Trophoblast cell (in vitro differentiated cells and primary cell): ENCODE results near the gene MGAT5.

Experiments
- DNase-seq, 2 donors: peaks; one replicate each; pipeline ENCODE4 v3.0.0-alpha.2; 2016
- H2AFZ ChIP-seq: 2 replicates; pipeline ENCODE4 v1.6.1; 2013; ENCODE audit warnings: low read length, moderate library complexity, mild to moderate bottlenecking; ENCODE audit not compliant: insufficient read depth, poor library complexity
- H2AK5ac ChIP-seq: 2 replicates; pipeline ENCODE4 v1.6.1; 2013; ENCODE audit warnings: mild to moderate bottlenecking, low read length
- H2BK120ac ChIP-seq: 2 replicates; pipeline ENCODE4 v1.6.1; 2013; ENCODE audit warnings: low read length, mild to moderate bottlenecking, moderate library complexity; ENCODE audit not compliant: insufficient read depth, poor library complexity
- H2BK12ac ChIP-seq: 2 replicates; pipeline ENCODE4 v1.6.1; 2013; ENCODE audit warnings: mild to moderate bottlenecking, low read length, moderate library complexity
- H2BK5ac ChIP-seq: 2 replicates; pipeline ENCODE4 v1.6.1; 2013; ENCODE audit warnings: low read length, low read depth, moderate library complexity, mild to moderate bottlenecking; ENCODE audit not compliant: poor library complexity
- H3K14ac ChIP-seq: 2 replicates; pipeline ENCODE4 v1.6.1; 2013; ENCODE audit warnings: mild to moderate bottlenecking, low read length
- H3K18ac ChIP-seq: 2 replicates; pipeline ENCODE4 v1.6.1; 2013; ENCODE audit warnings: mild to moderate bottlenecking, low read length
- H3K23ac ChIP-seq: 2 replicates; pipeline ENCODE4 v1.6.1; 2013; ENCODE audit warnings: low read length
- H3K27ac ChIP-seq: 2 replicates; pipeline ENCODE4 v1.5.1; 2013; ENCODE audit warnings: low read depth, mild to moderate bottlenecking, inconsistent platforms, low read length, moderate library complexity
- H3K27me3 ChIP-seq: 2 replicates; pipeline ENCODE4 v1.6.1; 2013; ENCODE audit warnings: inconsistent platforms, mild to moderate bottlenecking, low read length, moderate library complexity; ENCODE audit not compliant: insufficient read depth
- H3K36me3 ChIP-seq, 2 experiments: 1 replicate in 1 of 2; 2 replicates in 1 of 2; pipeline ENCODE4 v1.6.1; 2013; ENCODE audit warnings: low read length in 2 of 2, mild to moderate bottlenecking in 2 of 2, moderate library complexity in 1 of 2; ENCODE audit not compliant: insufficient read depth in 2 of 2, control insufficient read depth in 1 of 2
- H3K4ac ChIP-seq: 2 replicates; pipeline ENCODE4 v1.6.1; 2013; ENCODE audit warnings: low read depth, mild to moderate bottlenecking, low read length, moderate library complexity
- H3K4me1 ChIP-seq, 2 experiments: 1 replicate in 1 of 2; 2 replicates in 1 of 2; pipeline ENCODE4 v1.6.1; 2013; ENCODE audit warnings: low read length in 2 of 2, mild to moderate bottlenecking in 2 of 2, moderate library complexity in 1 of 2; ENCODE audit not compliant: insufficient read depth in 2 of 2, control insufficient read depth in 1 of 2
- H3K4me2 ChIP-seq: 2 replicates; pipeline ENCODE4 v1.6.1; 2013; ENCODE audit warnings: inconsistent platforms, mild to moderate bottlenecking, low read length, moderate library complexity
- H3K4me3 ChIP-seq: 2 replicates; pipeline ENCODE4 v1.5.1; 2013; ENCODE audit warnings: mild to moderate bottlenecking, low read depth, low read length, inconsistent platforms
- H3K79me1 ChIP-seq: one replicate; pipeline ENCODE4 v1.6.1; 2013; ENCODE audit warnings: low read length
- H3K79me2 ChIP-seq: 2 replicates; pipeline ENCODE4 v1.6.1; 2013; ENCODE audit warnings: low read length, mild to moderate bottlenecking; ENCODE audit not compliant: control insufficient read depth, insufficient read depth, poor library complexity
- H3K9ac ChIP-seq: 2 replicates; pipeline ENCODE4 v1.6.1; 2013; ENCODE audit warnings: mild to moderate bottlenecking, low read length
- H3K9me3 ChIP-seq: 2 replicates; pipeline ENCODE4 v1.6.1; 2013; ENCODE audit warnings: low read depth, mild to moderate bottlenecking, control low read depth, inconsistent platforms, low read length; ENCODE audit not compliant: insufficient read depth
- H4K12ac ChIP-seq: 2 replicates; pipeline ENCODE4 v1.6.1; 2013; ENCODE audit warnings: low read depth, mild to moderate bottlenecking, low read length, moderate library complexity
- H4K8ac ChIP-seq: 2 replicates; pipeline ENCODE4 v1.6.1; 2013; ENCODE audit warnings: low read depth, mild to moderate bottlenecking, low read length, moderate library complexity
- H4K91ac ChIP-seq: one replicate; pipeline ENCODE4 v1.6.1; 2013; ENCODE audit warnings: low read depth, mild to moderate bottlenecking, low read length, moderate library complexity
- WGBS: extraction: QIAGEN DNeasy Blood & Tissue Kit; methylation state at CpG from one replicate; pipeline ENCODE4 v1.1.7; 2013; ENCODE audit warnings: missing lambda C conversion rate; ENCODE audit not compliant: insufficient read length, insufficient coverage; ENCODE audit errors: extremely low coverage; 5-methylcytosine and 5-hydroxymethylcytosine counted together

The MGAT5 gene

DNA sequence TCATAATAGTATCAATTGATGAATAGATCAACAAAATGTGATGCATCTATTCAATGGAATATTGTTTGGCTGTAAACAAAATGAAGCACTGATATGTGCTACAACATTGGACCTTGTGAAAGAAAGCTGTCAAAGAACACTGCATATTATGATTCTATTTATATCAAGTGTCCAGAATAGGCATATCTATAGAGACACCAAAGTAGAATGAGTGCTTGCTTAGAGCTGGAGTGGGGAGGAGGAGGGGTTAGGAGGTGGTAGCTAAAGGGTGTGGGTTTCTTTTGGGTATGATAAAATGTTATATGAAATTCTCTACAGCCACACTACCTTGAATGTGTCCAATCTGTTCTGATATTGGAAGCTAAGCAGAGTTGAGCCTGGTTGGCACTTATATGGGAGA lies 23.0 kb upstream of the MGAT5 start:
- Histone ChIP-seq H3K4ac (no peak overlapping the region), H3K27ac (no peak overlapping the region), H2AFZ (no peak overlapping the region), H3K79me2 (no peaks in the 10 kb centered on the region), H2BK12ac (no peak overlapping the region), H3K9me3 (peaks cover 3% of the 10 kb centered on the region), H3K9ac (no peak overlapping the region), H2BK5ac (no peak overlapping the region), H3K4me1 (peaks cover 2 to 5% of the 10 kb centered on the region in 2 experiments), H3K27me3 (no peaks in the 10 kb centered on the region), H3K18ac (no peak overlapping the region), H3K4me3 (no peak overlapping the region), H3K79me1 (no peaks in the 10 kb centered on the region), H2AK5ac (no peak overlapping the region), H3K36me3 (no peaks in the 10 kb centered on the region), H4K8ac (no peak overlapping the region), H4K12ac (no peak overlapping the region), H3K23ac (no peak overlapping the region), H3K4me2 (no peak overlapping the region), H4K91ac (no peak overlapping the region), H3K14ac (no peak overlapping the region), H2BK120ac (no peak overlapping the region)
- DNase-seq, result no peak

GRCh38 chr2:134231301-134231964 lies 22.4 kb upstream of the MGAT5 start:
- no peak overlapping the region for H3K23ac ChIP-seq
- no peak overlapping the region for H3K18ac ChIP-seq
- H4K91ac ChIP-seq, result no peak overlapping the region
- no peak overlapping the region for H2AFZ ChIP-seq
- H3K27me3 ChIP-seq, result no peaks in the 10 kb centered on the region
- no peak overlapping the region for H3K4ac ChIP-seq
- no peak overlapping the region for H2BK120ac ChIP-seq
- no peak overlapping the region for H4K8ac ChIP-seq
- H3K9me3 ChIP-seq, result peaks cover 3% of the 10 kb centered on the region
- no peak overlapping the region for H2BK12ac ChIP-seq
- H3K9ac ChIP-seq, result no peak overlapping the region
- no peaks in the 10 kb centered on the region for H3K79me2 ChIP-seq
- no peak overlapping the region for H4K12ac ChIP-seq
- H3K4me3 ChIP-seq, result no peak overlapping the region
- no peak for DNase-seq
- no peak overlapping the region for H3K4me2 ChIP-seq
- no peak overlapping the region for H2AK5ac ChIP-seq
- no peak overlapping the region for H3K14ac ChIP-seq
- H3K27ac ChIP-seq, result no peak overlapping the region
- no peaks in the 10 kb centered on the region for H3K36me3 ChIP-seq
- peaks cover 2 to 8% of the 10 kb centered on the region in 2 experiments for H3K4me1 ChIP-seq
- no peak overlapping the region for H2BK5ac ChIP-seq
- no CpG with 5 or more reads among the region's 3 CpGs for WGBS
- H3K79me1 ChIP-seq, result no peaks in the 10 kb centered on the region

DNA sequence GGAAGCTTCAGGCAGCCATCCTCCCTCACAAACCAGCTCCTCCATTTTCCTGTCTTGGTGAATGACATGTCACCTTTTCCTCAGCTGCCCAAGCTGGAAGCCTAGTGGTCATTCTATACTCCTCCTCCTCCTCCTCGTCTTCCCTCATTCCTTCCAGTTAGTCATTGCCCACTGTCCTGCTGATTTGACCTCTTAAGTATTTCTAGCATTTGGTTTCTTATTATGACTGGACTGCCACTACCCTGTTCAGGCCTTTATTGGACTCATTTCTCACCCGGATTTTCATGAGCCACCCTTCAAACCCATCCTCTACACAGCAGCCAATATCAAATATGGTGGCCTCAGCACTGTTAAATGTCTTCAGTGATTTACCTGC lies 21.9 kb upstream of the MGAT5 start:
- Histone ChIP-seq H3K4me1 (peaks cover 2 to 8% of the 10 kb centered on the region in 2 experiments), H2AFZ (no peak overlapping the region), H2AK5ac (no peak overlapping the region), H3K4me2 (no peak overlapping the region), H3K23ac (no peak overlapping the region), H3K79me2 (no peaks in the 10 kb centered on the region), H3K18ac (no peak overlapping the region), H3K9me3 (peaks cover 3% of the 10 kb centered on the region), H3K27ac (no peak overlapping the region), H3K79me1 (no peaks in the 10 kb centered on the region), H4K12ac (no peak overlapping the region), H4K91ac (no peak overlapping the region), H3K14ac (no peak overlapping the region), H3K36me3 (no peaks in the 10 kb centered on the region), H2BK12ac (no peak overlapping the region), H3K27me3 (no peaks in the 10 kb centered on the region), H2BK120ac (no peak overlapping the region), H4K8ac (no peak overlapping the region), H2BK5ac (no peak overlapping the region), H3K4me3 (no peak overlapping the region), H3K9ac (no peak overlapping the region), H3K4ac (no peak overlapping the region)
- DNase-seq, result peak; percentile 68 to 79
- no CpG with 5 or more reads among the region's 2 CpGs for WGBS

DNA sequence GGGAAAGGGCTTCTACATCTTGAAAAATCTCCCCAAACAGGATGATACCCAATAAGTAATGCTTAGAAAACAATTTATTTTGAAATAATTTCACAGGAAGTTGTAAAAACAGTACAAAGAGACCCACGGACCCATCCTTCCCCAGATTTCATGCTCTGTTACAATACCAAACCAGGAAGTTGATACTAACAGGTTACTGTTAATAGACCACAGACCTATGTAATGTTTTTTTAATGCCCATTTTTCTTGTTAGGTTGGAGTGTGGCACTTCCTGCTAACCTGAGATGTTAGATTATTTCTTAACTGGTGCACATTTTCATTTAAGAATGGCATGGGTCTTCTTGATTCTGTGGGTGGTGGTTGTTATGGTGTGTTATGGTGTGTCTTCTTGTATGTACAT lies 21.4 kb upstream of the MGAT5 start:
- no peak overlapping the region for H2AFZ ChIP-seq
- H2BK12ac ChIP-seq, result no peak overlapping the region
- WGBS, result no CpG with 5 or more reads among the region's 1 CpG
- H3K4me3 ChIP-seq, result no peak overlapping the region
- H3K4ac ChIP-seq, result no peak overlapping the region
- no peak overlapping the region for H3K14ac ChIP-seq
- no peak overlapping the region for H3K23ac ChIP-seq
- H3K27me3 ChIP-seq, result no peaks in the 10 kb centered on the region
- no peaks in the 10 kb centered on the region for H3K79me1 ChIP-seq
- no peak overlapping the region for H4K12ac ChIP-seq
- H4K8ac ChIP-seq, result no peak overlapping the region
- H3K27ac ChIP-seq, result no peak overlapping the region
- no peak overlapping the region for H3K9ac ChIP-seq
- peaks cover 3% of the 10 kb centered on the region for H3K9me3 ChIP-seq
- no peak overlapping the region for H2BK120ac ChIP-seq
- H4K91ac ChIP-seq, result no peak overlapping the region
- H2AK5ac ChIP-seq, result no peak overlapping the region
- no peak overlapping the region for H2BK5ac ChIP-seq
- H3K79me2 ChIP-seq, result no peaks in the 10 kb centered on the region
- H3K4me2 ChIP-seq, result no peak overlapping the region
- H3K4me1 ChIP-seq, result peaks cover 2 to 8% of the 10 kb centered on the region in 2 experiments
- H3K36me3 ChIP-seq, result no peaks in the 10 kb centered on the region
- DNase-seq, result no peak
- H3K18ac ChIP-seq, result no peak overlapping the region
